ENCODE results near the gene GSTM2. TPM values are rescaled to one million over a fixed set of nuclear protein-coding genes. Genes with fewer than 3 reads are reported as not detected.
"Not testable (repeated sequence)": the region's sequence is repeated elsewhere in the genome, so short reads cannot be mapped to it uniquely, and the experiment has no call there.

The GSTM2 gene
- total RNA-seq, 2 donors from 2014 or later = 51.1 to 60.6 TPM

- intact Hi-C loops (cut with DNase I) = no loop called here
- TF ChIP-seq POLR2A (IDR thresholded peaks at IDR 0.05) (no peak), CTCF (IDR thresholded peaks at IDR 0.05) (no peak)
- H3K36me3 ChIP-seq (replicated peaks in 1 of 2; ENCODE audit: insufficient read depth in 1 of 2, low read depth in 2 of 2) = no peaks in the 10 kb centered on the region
- no peak overlapping the region for H3K4me3 ChIP-seq
- H3K27ac ChIP-seq = no peak overlapping the region
- no peaks in the 10 kb centered on the region for H3K9me3 ChIP-seq
- DNase-seq (no peak), ATAC-seq (no peak)
- WGBS, 2 donors = 35 to 62% methylated on average over 1 of the region's 1 CpG
- H3K4me1 ChIP-seq = peaks cover 23% of the 10 kb centered on the region
- no peaks in the 10 kb centered on the region for H3K27me3 ChIP-seq
Measured at GRCh38 chr1:109664671-109665070, 3.2 kb upstream of the GSTM2 start.

- peak; percentile 20 for ATAC-seq
- peak in 3 of 4 donors; percentile 39 to 53 (median 42) for DNase-seq
- H3K27me3 ChIP-seq = no peaks in the 10 kb centered on the region
Measured at GRCh38 chr1:109668123-109668775, 392 bp downstream of the GSTM2 start.

DNA sequence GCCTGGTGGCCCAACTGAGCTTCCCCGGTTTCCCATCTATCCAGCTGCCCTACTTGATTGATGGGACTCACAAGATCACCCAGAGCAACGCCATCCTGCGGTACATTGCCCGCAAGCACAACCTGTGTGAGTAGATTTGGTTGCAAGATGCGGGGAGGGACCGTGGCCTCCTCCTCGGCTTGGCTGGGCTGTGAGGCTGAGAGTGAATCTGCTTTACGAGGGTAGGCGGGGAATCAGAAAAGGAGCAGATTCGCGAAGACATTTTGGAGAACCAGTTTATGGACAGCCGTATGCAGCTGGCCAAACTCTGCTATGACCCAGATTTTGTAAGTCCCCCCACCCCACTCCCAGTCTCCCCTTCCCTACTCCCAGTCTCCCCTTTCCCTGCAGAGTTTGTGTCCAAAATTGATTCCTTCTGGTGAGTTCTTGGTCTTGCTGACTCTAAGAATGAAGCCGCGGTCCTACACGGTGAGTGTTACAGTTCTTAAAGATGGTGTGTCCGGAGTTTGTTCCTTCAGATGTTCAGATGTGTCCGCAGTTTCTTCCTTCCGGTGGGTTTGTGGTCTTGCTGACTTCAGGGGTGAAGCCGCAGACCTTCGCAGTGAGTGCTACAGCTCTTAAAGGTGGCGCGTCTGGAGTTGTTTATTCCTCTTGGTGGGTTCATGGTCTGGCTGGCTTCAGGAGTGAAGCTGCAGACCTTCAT lies 1.5 kb downstream of the GSTM2 start:
- no peak overlapping the region for H3K4me3 ChIP-seq

More at GRCh38 chr1:109668123-109668775, 392 bp downstream of the GSTM2 start:
- H3K27ac ChIP-seq = peak overlapping the region in 2 of 4 donors; percentile 16 to 20
- intact Hi-C loops (cut with DNase I) = no loop called here
- peaks cover 12% of the 10 kb centered on the region for H3K4me1 ChIP-seq
- 0 to 4% methylated on average over 4 to 26 of the region's 26 CpGs for WGBS, 2 donors
- no peaks in the 10 kb centered on the region for H3K36me3 ChIP-seq (replicated peaks in 1 of 2; ENCODE audit: insufficient read depth in 1 of 2, low read depth in 2 of 2)
- H3K9me3 ChIP-seq = no peaks in the 10 kb centered on the region
- peak in 1 of 3 donors; percentile 3 for TF ChIP-seq POLR2A (IDR thresholded peaks at IDR 0.05)
- no peak for TF ChIP-seq CTCF (IDR thresholded peaks at IDR 0.05)
- H3K4me3 ChIP-seq = peak overlapping the region; percentile 24 to 37

GRCh38 chr1:109669949-109670302 lies 2.1 kb downstream of the GSTM2 start:
- H3K4me3 ChIP-seq; ATAC-seq; intact Hi-C loops (cut with DNase I); DNase-seq; H3K27ac ChIP-seq; H3K27me3 ChIP-seq; H3K9me3 ChIP-seq; H3K36me3 ChIP-seq (replicated peaks in 1 of 2; ENCODE audit: insufficient read depth in 1 of 2, low read depth in 2 of 2): not testable (repeated sequence)
- H3K4me1 ChIP-seq = peaks cover 12% of the 10 kb centered on the region
- WGBS, 2 donors = 90 to 92% methylated on average over 2 to 4 of the region's 5 CpGs

More for the DNA sequence above, 1.5 kb downstream of the GSTM2 start:
- no peaks in the 10 kb centered on the region for H3K9me3 ChIP-seq
- 84 to 95% methylated on average over 21 to 22 of the region's 22 CpGs for WGBS, 2 donors
- H3K4me1 ChIP-seq = peaks cover 12% of the 10 kb centered on the region
- intact Hi-C loops (cut with DNase I) = no loop called here
- no peak overlapping the region for H3K27ac ChIP-seq
- TF ChIP-seq POLR2A (IDR thresholded peaks at IDR 0.05) (no peak), CTCF (IDR thresholded peaks at IDR 0.05) (no peak)
- H3K36me3 ChIP-seq (replicated peaks in 1 of 2; ENCODE audit: insufficient read depth in 1 of 2, low read depth in 2 of 2) = no peaks in the 10 kb centered on the region
- no peaks in the 10 kb centered on the region for H3K27me3 ChIP-seq
- no peak for DNase-seq
- ATAC-seq = no peak

DNA sequence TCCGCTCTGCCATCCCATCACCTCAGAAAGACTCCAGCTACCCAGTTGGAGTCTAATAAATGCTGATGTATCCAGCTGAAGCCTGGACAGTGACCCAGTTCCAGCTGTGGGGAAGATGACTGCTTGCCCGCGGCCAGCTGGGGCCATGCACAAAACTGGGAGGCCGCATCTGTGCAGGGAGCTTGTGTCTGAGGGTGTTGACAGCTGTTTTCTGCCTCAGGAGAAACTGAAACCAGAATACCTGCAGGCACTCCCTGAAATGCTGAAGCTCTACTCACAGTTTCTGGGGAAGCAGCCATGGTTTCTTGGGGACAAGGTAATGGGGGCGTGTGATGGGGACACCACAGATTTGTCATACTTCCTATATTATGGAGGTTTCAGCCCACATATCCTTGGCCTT lies 3.2 kb downstream of the GSTM2 start:
- peaks cover 12% of the 10 kb centered on the region for H3K4me1 ChIP-seq
- TF ChIP-seq CTCF (IDR thresholded peaks at IDR 0.05) (no peak), POLR2A (IDR thresholded peaks at IDR 0.05) (no peak)
- H3K4me3 ChIP-seq = no peak overlapping the region
- H3K27ac ChIP-seq = no peak overlapping the region
- H3K9me3 ChIP-seq = no peaks in the 10 kb centered on the region
- DNase-seq = no peak
- H3K36me3 ChIP-seq (replicated peaks in 1 of 2; ENCODE audit: insufficient read depth in 1 of 2, low read depth in 2 of 2) = no peaks in the 10 kb centered on the region
- intact Hi-C loops (cut with DNase I) = no loop called here
- H3K27me3 ChIP-seq = no peaks in the 10 kb centered on the region
- ATAC-seq = no peak
- 94 to 100% methylated on average over 2 to 5 of the region's 5 CpGs for WGBS, 2 donors

DNA sequence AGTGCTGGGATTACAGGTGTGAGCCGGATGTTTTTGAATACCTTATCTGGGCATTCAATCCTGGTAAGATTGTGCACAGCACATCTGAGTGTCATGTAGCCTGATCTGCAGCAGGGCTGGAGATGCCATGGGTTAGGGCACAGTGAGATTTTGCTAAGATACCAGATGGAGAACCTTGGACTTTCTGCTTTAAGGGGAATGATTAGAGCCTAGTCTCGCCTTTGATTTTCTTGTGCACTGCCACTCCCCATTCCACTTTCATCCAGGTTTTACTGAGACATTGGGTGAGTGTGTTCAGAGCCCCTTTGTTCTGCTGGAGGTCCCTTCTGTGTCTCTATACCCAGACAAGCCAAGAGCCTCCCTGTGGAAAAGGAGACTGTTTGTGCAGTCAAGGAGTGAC lies 6.0 kb downstream of the GSTM2 start:
- not testable (repeated sequence) for DNase-seq, ATAC-seq
- 91 to 95% methylated on average over 2 of the region's 2 CpGs for WGBS, 2 donors

GRCh38 chr1:109676683-109677381 lies 9.0 kb downstream of the GSTM2 start:
- ATAC-seq; H3K27ac ChIP-seq; H3K4me1 ChIP-seq; intact Hi-C loops (cut with DNase I); H3K4me3 ChIP-seq; H3K27me3 ChIP-seq; H3K9me3 ChIP-seq; H3K36me3 ChIP-seq (replicated peaks in 1 of 2; ENCODE audit: insufficient read depth in 1 of 2, low read depth in 2 of 2); DNase-seq: not testable (repeated sequence)
- 89% methylated on average over 3 of the region's 3 CpGs for WGBS, 2 donors

More for the DNA sequence above, 6.0 kb downstream of the GSTM2 start:
- H3K9me3 ChIP-seq; H3K4me1 ChIP-seq; intact Hi-C loops (cut with DNase I); H3K36me3 ChIP-seq (replicated peaks in 1 of 2; ENCODE audit: insufficient read depth in 1 of 2, low read depth in 2 of 2); H3K27ac ChIP-seq; H3K27me3 ChIP-seq; H3K4me3 ChIP-seq: not testable (repeated sequence)

Measured in body of pancreas (tissue), 4 donors.